Osteoblast (primary cell): ENCODE results near the gene SNCB. TPM values are rescaled to one million over a fixed set of nuclear protein-coding genes. Genes with fewer than 3 reads are reported as not detected.
A peak's percentile ranks its signal among the peaks of the same experiment; 100 is the strongest.
"Not testable (repeated sequence)": the region's sequence is repeated elsewhere in the genome, so short reads cannot be mapped to it uniquely, and the experiment has no call there.

Experiments used
- DNase-seq: peaks from one replicate; pipeline ENCODE4 v3.0.0; 2011; ENCODE audit warnings: low spot score, mixed read lengths; ENCODE audit not compliant: insufficient read length; ENCODE audit errors: missing footprints
- H2AFZ ChIP-seq: 2 replicates; pipeline ENCODE4 v1.6.0; 2011; ENCODE audit warnings: mild to moderate bottlenecking, low read length
- H3K27ac ChIP-seq: 2 replicates; pipeline ENCODE4 v1.5.1; 2011; ENCODE audit warnings: mild to moderate bottlenecking, low read depth, low read length, moderate library complexity
- H3K27me3 ChIP-seq: 2 replicates; pipeline ENCODE4 v1.6.0; 2012; ENCODE audit warnings: mild to moderate bottlenecking, control low read depth, inconsistent platforms, low read length, moderate library complexity; ENCODE audit not compliant: insufficient read depth
- H3K36me3 ChIP-seq: 2 replicates; pipeline ENCODE4 v1.5.1; 2011; ENCODE audit warnings: mild to moderate bottlenecking, low read length, control low read depth, moderate library complexity; ENCODE audit not compliant: insufficient read depth
- H3K4me1 ChIP-seq: 2 replicates; pipeline ENCODE4 v1.5.1; 2011; ENCODE audit warnings: mild to moderate bottlenecking, low read length, control low read depth, moderate library complexity; ENCODE audit not compliant: insufficient read depth
- H3K4me2 ChIP-seq: 2 replicates; pipeline ENCODE4 v1.6.0; 2011; ENCODE audit warnings: mild to moderate bottlenecking, low read length; ENCODE audit not compliant: insufficient read depth
- H3K4me3 ChIP-seq: fragments of 200-600 bp; sonication (generic); 3 replicates; pipeline ENCODE4 v1.5.1; 2012; ENCODE audit warnings: mild to moderate bottlenecking, low read length, inconsistent platforms; ENCODE audit not compliant: insufficient read depth
- H3K79me2 ChIP-seq: 2 replicates; pipeline ENCODE4 v1.6.0; 2012; ENCODE audit warnings: mild to moderate bottlenecking, low read length, control low read depth, inconsistent platforms; ENCODE audit not compliant: insufficient read depth
- H3K9me3 ChIP-seq: 2 replicates; pipeline ENCODE4 v1.5.1; 2011; ENCODE audit warnings: low read depth, low read length, control low read depth
- H4K20me1 ChIP-seq: 2 replicates; pipeline ENCODE4 v1.6.0; 2012; ENCODE audit warnings: mild to moderate bottlenecking, low read length, control low read depth; ENCODE audit not compliant: insufficient read depth
- total RNA-seq: library from RNA; depleted of rRNA; stranded (reverse); fragments of >200 nt; gene quantifications from 2 replicates; pipeline ENCODE4 v1.2.3, GENCODE V29; 2012
- TF ChIP-seq, protein P1 (sequence below): IDR thresholded peaks from 2 replicates; pipeline ENCODE4 v1.5.1; 2011; ENCODE audit warnings: mild to moderate bottlenecking, low read depth, low read length, moderate library complexity; ENCODE audit errors: extremely low read depth

Gene SNCB
- total RNA-seq, 1 donor: not detected

DNA sequence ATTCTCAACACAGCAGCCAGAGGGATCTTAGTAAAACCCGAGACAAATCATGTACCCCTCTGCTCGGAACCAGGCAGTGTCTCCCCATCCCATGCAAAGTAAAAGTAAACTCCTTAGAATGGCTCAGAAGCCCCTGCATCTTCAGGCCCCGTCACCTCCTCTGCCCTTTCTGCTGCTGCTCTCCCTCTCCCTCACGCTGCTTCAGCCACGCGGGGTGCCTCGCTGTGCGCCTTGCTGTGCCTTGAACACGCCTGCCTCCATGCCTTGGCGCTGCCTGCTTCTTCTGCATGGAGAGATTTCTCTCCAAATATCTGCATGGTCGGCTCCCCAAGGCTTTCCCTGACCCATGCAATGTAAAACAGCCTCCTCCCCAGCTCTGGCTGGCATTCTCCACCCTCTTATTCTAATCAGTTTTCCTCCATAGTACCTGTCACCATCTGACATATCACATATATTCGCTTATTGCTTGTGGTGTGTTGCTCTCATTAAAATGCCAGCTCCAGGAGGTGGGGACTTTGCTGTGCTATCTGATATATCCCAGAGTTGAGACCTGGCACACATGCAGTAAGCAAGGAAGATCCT is 28.3 kb downstream of the SNCB start:
- TF ChIP-seq, protein P1, sequence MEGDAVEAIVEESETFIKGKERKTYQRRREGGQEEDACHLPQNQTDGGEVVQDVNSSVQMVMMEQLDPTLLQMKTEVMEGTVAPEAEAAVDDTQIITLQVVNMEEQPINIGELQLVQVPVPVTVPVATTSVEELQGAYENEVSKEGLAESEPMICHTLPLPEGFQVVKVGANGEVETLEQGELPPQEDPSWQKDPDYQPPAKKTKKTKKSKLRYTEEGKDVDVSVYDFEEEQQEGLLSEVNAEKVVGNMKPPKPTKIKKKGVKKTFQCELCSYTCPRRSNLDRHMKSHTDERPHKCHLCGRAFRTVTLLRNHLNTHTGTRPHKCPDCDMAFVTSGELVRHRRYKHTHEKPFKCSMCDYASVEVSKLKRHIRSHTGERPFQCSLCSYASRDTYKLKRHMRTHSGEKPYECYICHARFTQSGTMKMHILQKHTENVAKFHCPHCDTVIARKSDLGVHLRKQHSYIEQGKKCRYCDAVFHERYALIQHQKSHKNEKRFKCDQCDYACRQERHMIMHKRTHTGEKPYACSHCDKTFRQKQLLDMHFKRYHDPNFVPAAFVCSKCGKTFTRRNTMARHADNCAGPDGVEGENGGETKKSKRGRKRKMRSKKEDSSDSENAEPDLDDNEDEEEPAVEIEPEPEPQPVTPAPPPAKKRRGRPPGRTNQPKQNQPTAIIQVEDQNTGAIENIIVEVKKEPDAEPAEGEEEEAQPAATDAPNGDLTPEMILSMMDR: no peak
- Histone ChIP-seq H3K27ac (no peak overlapping the region), H3K4me2 (no peak overlapping the region)

DNA sequence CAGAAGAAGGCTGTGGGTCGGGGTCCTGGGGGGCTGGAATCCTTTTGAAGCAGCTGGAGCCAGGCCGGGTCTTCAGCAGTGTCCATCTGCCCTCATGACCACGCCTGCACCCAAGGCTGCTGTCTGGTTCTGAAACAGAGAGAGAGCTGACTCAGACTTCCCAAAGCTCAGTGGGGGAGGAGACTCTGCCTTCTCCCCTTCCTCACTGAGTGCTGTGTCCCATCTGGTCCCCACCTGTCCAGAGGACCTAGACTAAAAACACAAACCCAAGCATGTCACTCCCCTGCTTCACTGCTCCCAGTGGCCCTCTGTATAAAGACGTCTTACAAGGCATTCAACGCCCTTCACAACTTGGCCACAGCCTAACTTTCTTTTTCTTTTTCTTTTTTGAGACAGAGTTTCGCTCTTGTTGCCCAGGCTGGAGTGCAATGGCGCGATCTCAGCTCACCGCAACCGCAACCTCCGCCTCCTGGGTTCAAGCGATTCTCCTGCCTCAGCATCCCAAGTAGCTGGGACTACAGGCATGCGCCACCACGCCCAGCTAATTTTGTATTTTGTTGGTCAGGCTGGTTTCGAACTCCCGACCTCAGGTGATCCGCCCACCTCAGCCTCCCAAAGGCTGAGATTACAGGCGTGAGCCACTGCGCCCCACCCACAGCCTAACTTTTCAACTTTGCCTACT is 30.4 kb downstream of the SNCB start:
- not testable (repeated sequence) for H3K27ac ChIP-seq, H3K36me3 ChIP-seq, H4K20me1 ChIP-seq, H3K27me3 ChIP-seq, H3K9me3 ChIP-seq, H3K79me2 ChIP-seq, H3K4me2 ChIP-seq, H3K4me3 ChIP-seq, H3K4me1 ChIP-seq, H2AFZ ChIP-seq
- peak; percentile 80 for DNase-seq

More for the DNA sequence above, 28.3 kb downstream of the SNCB start:
- Histone ChIP-seq H3K36me3 (no peaks in the 10 kb centered on the region), H2AFZ (no peak overlapping the region), H3K4me1 (no peaks in the 10 kb centered on the region), H3K27me3 (no peaks in the 10 kb centered on the region), H4K20me1 (no peaks in the 10 kb centered on the region), H3K79me2 (no peaks in the 10 kb centered on the region), H3K9me3 (no peaks in the 10 kb centered on the region), H3K4me3 (no peak overlapping the region)
- no peak for DNase-seq

DNA sequence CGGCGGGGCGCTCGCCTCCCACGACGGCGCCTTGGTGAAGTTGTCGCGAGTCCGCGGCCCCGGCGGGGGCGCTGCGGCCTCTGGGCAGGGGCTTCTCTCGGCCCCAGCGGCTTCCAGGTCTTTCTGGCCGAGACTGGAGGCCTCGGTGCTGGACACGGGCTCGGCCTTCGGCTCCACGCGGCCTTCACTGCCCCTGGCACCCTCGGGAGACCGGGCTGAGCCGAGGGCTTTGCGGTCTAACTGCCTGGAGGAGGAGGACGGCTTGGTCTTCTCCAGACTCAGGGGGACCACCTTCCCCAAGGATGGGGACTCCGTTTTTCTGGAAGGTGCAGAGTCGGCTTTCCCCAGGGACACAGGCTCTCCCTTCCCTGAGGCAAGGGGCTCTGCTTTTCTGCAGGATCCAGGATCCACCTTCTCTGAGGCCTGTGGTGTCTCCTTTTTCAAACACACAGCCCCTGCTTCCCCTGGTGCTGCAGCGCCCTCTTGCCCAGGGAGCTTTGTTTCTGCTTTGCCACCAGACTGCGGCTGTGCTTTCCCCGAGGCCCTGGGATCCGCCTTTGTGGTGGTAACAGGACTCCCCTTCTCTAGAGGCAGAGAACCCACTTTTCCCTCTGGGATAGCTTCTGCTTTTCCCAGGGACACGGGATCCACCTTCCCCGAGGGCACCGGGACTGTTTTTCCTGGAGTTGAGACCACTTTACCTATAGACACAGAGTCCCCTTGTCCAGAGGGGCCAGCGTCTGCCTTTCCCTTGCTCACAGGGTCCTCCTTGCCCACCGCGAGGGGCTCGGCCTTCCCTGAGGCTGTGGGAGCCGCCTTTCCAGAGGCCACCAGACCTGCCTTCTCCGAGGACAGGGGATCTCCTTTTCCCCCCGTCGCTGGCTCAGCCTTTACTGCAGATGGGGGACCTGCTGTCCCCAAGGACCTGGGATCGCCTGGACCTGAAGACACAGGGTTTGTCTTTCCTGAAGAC is 32.6 kb downstream of the SNCB start:
- Histone ChIP-seq H3K4me1 (no peaks in the 10 kb centered on the region), H4K20me1 (no peaks in the 10 kb centered on the region), H3K27me3 (no peaks in the 10 kb centered on the region), H3K27ac (no peak overlapping the region), H3K79me2 (no peaks in the 10 kb centered on the region), H3K9me3 (no peaks in the 10 kb centered on the region), H3K4me3 (no peak overlapping the region), H2AFZ (no peak overlapping the region), H3K36me3 (no peaks in the 10 kb centered on the region), H3K4me2 (no peak overlapping the region)
- peak; percentile 89 for DNase-seq
- TF ChIP-seq, protein P1: no peak

DNA sequence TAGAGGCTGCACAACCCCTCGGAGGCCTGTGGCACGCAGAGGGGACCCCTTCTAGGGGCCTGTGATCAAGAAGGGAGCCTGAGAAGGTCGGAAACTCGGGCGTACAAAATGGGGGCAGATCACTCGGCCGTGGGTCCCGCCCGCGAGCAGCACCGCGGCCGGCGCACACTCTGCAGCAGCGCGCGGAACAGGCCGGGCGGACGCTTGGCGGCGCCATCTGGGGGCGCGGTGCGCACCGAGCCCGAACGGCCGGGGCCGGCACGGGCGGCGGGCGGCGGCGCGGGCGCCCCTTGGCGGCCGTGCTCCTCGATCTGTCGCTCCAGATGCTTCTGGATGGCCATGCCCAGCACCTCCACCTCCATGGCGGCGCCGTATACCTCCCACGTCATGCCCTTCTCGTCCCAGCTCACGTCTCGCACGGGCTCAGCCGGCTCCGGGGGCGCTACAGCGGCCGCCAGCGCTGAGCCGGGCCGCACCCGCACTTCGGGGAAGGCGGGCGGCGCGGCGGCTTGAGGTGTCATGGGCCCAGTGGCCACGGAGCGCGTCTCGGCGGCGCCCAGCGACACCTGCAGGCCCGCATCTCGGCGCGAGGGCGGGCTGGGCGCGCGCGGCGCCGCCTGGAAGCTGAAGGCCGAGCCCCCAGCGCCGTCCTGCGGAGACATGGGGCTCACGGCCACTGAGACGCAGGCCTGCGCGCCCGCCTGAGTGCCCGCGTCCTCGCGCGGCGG is 33.5 kb downstream of the SNCB start:
- Histone ChIP-seq H3K27ac (no peak overlapping the region), H3K79me2 (no peaks in the 10 kb centered on the region), H3K27me3 (no peaks in the 10 kb centered on the region), H4K20me1 (no peaks in the 10 kb centered on the region), H2AFZ (no peak overlapping the region), H3K36me3 (no peaks in the 10 kb centered on the region), H3K9me3 (no peaks in the 10 kb centered on the region), H3K4me1 (no peaks in the 10 kb centered on the region), H3K4me3 (peak overlapping the region; percentile 30), H3K4me2 (no peak overlapping the region)
- DNase-seq: peak; percentile 94
- TF ChIP-seq, protein P1: no peak
